Esophagus squamous epithelium (tissue), 5 donors: Measurements from ENCODE around the gene KLK12. TPM values are rescaled to one million over a fixed set of nuclear protein-coding genes. Genes with fewer than 3 reads are reported as not detected.

Experiments
- DNase-seq: peaks from one replicate; lab custom pipeline; 2025; lab: John Stamatoyannopoulos, UW
- H3K27ac ChIP-seq, 4 donors: fragments of 200-600 bp; sonication (generic); one replicate each; pipeline ENCODE4 v1.5.1; 2016 to 2019; ENCODE audit warnings: mild to moderate bottlenecking in 1 of 4
- H3K27me3 ChIP-seq, 4 donors: fragments of 200-600 bp; sonication (generic); 1 replicate in 3 of 4; 2 replicates in 1 of 4; pipeline versions ENCODE4 v1.5.1 to v1.6.0; 2017 to 2021; ENCODE audit warnings: antibody characterized with exemption in 1 of 4
- H3K36me3 ChIP-seq, 3 donors: fragments of 200-600 bp; sonication (generic); one replicate each; pipeline ENCODE4 v1.5.1; 2016 to 2019
- H3K4me1 ChIP-seq, 3 donors: fragments of 200-600 bp; sonication (generic); one replicate each; pipeline ENCODE4 v1.5.1; 2017 to 2019
- H3K4me3 ChIP-seq, 4 donors: fragments of 200-600 bp; sonication (generic); 1 replicate in 3 of 4; 2 replicates in 1 of 4; pipeline ENCODE4 v1.5.1; 2016 to 2019; ENCODE audit warnings: mild to moderate bottlenecking in 2 of 4, moderate library complexity in 1 of 4
- H3K9me3 ChIP-seq, 3 donors: fragments of 200-600 bp; sonication (generic); one replicate each; pipeline ENCODE4 v1.5.1; 2016 to 2019
- POLR2A ChIP-seq, 4 donors: fragments of 450-650 bp; IDR thresholded peaks; one replicate each; pipeline ENCODE4 v1.6.1; 2017; ENCODE audit warnings: antibody characterized with exemption in 4 of 4, mild to moderate bottlenecking in 4 of 4, moderate library complexity in 3 of 4
- WGBS, 2 donors: methylation state at CpG; one replicate each; pipeline ENCODE4 v1.1.5; 2018; 5-methylcytosine and 5-hydroxymethylcytosine counted together
- intact Hi-C: fragments of 100-400 bp; cut with DNase I; formaldehyde crosslinking; loops from one replicate; pipeline ENCODE4 v1.15.0; 2022
- total RNA-seq, 4 donors: library from RNA; depleted of rRNA; stranded (reverse); fragments of >200 nt; gene quantifications; one replicate each; pipeline ENCODE4 v1.1.0, GENCODE V29; 2016
- TF ChIP-seq, protein P1 (sequence below), 6 experiments: fragments of 450-650 bp in 4 of 6; fragments of 200-600 bp in 2 of 6; sonication (generic) in 2 of 6; IDR thresholded peaks; one replicate each; pipeline ENCODE4 v1.5.1; 2016 to 2019; ENCODE audit warnings: antibody characterized with exemption in 6 of 6, mild to moderate bottlenecking in 4 of 6, moderate library complexity in 4 of 6
- donor health status: DM: yes; HTN: yes; CAD: no.

Gene KLK12
- total RNA-seq, 4 donors from 2014 or later, result 16.2 to 231 (median 115) TPM

DNA sequence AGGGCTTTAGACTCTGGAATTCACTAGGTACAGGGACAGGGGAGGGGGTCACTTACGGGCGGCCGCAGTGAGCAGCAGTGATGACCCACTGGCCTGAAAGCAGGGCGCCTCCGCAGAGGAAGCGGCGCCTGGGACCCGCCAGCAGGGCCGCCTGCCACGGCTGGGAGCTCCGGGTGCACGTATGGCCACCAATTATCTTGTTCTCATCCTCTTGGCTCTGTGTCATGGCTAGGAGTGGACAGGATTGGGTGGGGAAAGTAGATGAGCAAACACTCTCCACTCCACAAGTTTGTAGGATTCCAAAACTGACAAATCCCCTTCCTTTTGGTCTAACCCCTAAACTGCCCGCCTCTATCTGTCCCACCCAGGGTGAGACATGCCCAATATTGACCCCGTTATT is 46.7 kb upstream of the KLK12 start:
- H3K4me3 ChIP-seq, result no peak overlapping the region
- DNase-seq, result no peak
- H3K9me3 ChIP-seq, result no peaks in the 10 kb centered on the region
- no peaks in the 10 kb centered on the region for H3K36me3 ChIP-seq
- intact Hi-C loops, result no loop called here
- WGBS, 2 donors, result 85 to 92% methylated on average over 2 to 9 of the region's 14 CpGs
- TF ChIP-seq, protein P1, sequence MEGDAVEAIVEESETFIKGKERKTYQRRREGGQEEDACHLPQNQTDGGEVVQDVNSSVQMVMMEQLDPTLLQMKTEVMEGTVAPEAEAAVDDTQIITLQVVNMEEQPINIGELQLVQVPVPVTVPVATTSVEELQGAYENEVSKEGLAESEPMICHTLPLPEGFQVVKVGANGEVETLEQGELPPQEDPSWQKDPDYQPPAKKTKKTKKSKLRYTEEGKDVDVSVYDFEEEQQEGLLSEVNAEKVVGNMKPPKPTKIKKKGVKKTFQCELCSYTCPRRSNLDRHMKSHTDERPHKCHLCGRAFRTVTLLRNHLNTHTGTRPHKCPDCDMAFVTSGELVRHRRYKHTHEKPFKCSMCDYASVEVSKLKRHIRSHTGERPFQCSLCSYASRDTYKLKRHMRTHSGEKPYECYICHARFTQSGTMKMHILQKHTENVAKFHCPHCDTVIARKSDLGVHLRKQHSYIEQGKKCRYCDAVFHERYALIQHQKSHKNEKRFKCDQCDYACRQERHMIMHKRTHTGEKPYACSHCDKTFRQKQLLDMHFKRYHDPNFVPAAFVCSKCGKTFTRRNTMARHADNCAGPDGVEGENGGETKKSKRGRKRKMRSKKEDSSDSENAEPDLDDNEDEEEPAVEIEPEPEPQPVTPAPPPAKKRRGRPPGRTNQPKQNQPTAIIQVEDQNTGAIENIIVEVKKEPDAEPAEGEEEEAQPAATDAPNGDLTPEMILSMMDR (IDR thresholded peaks at IDR 0.05), result no peak
- no peak for TF ChIP-seq POLR2A (IDR thresholded peaks at IDR 0.05)
- H3K27ac ChIP-seq, result no peak overlapping the region
- peaks cover 0 to 18% (median 0%) of the 10 kb centered on the region in 4 donors for H3K27me3 ChIP-seq
- peaks cover 0 to 11% (median 0%) of the 10 kb centered on the region in 3 donors for H3K4me1 ChIP-seq

DNA sequence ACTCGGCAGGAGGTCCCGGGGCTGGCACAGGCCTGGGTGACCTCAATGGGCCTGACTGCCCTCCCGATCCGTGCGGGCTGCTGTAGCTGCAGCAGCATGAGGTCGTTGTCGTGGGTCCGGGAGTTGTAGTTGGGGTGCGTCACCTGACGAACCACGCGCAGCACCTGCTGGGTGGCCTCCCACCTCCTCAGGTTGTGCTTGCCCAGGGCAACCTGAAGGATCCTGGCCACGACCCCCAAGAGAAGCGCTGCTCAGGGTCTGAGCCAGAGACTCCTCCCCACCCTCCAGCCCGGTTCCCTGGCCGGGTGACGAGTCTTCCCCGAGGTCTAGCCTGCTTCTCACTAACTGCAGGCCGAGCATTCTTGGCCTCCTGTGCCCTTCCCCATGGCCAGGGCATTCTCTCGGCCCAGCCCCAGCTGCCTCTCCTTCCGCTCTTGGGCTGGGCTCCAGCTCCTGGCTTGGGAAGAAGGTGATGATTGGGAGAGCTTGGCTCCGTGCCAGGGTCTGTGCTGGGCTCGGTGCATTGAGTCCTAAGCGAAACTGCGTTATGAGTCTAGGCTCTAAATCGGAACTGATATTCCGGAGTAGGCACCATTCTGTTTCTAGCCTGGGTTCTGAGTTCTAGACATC is 44.8 kb upstream of the KLK12 start:
- WGBS, 2 donors, result 59 to 64% methylated on average over 6 to 11 of the region's 27 CpGs
- TF ChIP-seq, protein P1 (IDR thresholded peaks at IDR 0.05), result no peak
- TF ChIP-seq POLR2A (IDR thresholded peaks at IDR 0.05), result no peak
- Histone ChIP-seq H3K27me3 (peaks cover 0 to 18% (median 0%) of the 10 kb centered on the region in 4 donors), H3K36me3 (no peaks in the 10 kb centered on the region), H3K4me1 (peaks cover 0 to 22% (median 0%) of the 10 kb centered on the region in 3 donors), H3K27ac (no peak overlapping the region), H3K4me3 (no peak overlapping the region), H3K9me3 (no peaks in the 10 kb centered on the region)
- DNase-seq, result no peak
- intact Hi-C loops, result no loop called here

DNA sequence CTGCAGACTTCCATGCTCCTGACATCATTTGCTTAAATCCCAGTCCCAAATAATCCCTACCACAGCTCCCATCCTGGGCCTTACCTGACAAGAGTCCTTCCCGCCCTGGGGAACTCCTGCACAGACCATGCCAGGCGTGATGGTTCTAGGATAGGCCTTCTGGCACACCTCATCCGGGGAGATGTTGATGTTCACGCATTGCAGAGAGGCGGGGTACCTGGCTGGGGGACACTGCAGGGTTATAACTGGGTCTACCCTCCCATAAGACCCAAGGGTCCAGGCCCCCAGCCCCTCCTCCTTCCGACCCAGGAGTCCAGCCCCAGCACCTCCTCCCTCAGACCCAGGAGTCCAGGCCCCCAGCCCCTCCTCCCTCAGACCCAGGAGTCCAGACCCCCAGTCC is 43.9 kb upstream of the KLK12 start:
- peaks cover 0 to 8% (median 0%) of the 10 kb centered on the region in 3 donors for H3K9me3 ChIP-seq
- no peak for DNase-seq
- H3K36me3 ChIP-seq, result no peaks in the 10 kb centered on the region
- intact Hi-C loops, result no loop called here
- TF ChIP-seq, protein P1 (IDR thresholded peaks at IDR 0.05), result no peak
- TF ChIP-seq POLR2A (IDR thresholded peaks at IDR 0.05), result no peak
- 84 to 90% methylated on average over 3 to 4 of the region's 6 CpGs for WGBS, 2 donors
- peaks cover 0 to 22% (median 0%) of the 10 kb centered on the region in 3 donors for H3K4me1 ChIP-seq
- no peak overlapping the region for H3K4me3 ChIP-seq
- H3K27ac ChIP-seq, result no peak overlapping the region
- H3K27me3 ChIP-seq, result peaks cover 0 to 18% (median 0%) of the 10 kb centered on the region in 4 donors

DNA sequence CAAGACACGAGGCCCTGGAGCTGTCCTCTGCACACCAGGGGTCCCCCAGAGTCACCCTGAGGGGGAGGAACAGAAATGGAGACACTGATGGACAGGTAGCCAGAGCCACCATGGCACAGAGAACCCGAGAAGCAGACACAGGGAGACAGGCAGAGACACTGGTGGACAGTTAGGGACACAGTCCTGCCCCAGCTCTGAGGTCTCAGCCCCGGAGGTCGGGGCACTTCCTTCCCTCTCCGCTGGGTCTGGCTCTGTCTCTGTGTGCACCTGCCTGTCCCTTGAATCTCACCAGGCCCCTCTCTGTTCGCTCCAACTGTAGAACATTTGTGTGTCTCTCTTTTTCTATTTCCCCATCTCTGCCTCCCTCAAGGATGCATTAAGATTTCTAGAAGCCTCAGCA is 43.3 kb upstream of the KLK12 start:
- WGBS, 2 donors, result 46 to 92% methylated on average over 5 of the region's 6 CpGs
- H3K4me1 ChIP-seq, result peaks cover 0 to 22% (median 0%) of the 10 kb centered on the region in 3 donors
- H3K36me3 ChIP-seq, result no peaks in the 10 kb centered on the region
- TF ChIP-seq POLR2A (IDR thresholded peaks at IDR 0.05), result no peak
- TF ChIP-seq, protein P1 (IDR thresholded peaks at IDR 0.05), result no peak
- peaks cover 0 to 8% (median 0%) of the 10 kb centered on the region in 3 donors for H3K9me3 ChIP-seq
- H3K27ac ChIP-seq, result no peak overlapping the region
- peaks cover 0 to 18% (median 0%) of the 10 kb centered on the region in 4 donors for H3K27me3 ChIP-seq
- no peak overlapping the region for H3K4me3 ChIP-seq
- DNase-seq, result no peak
- intact Hi-C loops, result no loop called here

DNA sequence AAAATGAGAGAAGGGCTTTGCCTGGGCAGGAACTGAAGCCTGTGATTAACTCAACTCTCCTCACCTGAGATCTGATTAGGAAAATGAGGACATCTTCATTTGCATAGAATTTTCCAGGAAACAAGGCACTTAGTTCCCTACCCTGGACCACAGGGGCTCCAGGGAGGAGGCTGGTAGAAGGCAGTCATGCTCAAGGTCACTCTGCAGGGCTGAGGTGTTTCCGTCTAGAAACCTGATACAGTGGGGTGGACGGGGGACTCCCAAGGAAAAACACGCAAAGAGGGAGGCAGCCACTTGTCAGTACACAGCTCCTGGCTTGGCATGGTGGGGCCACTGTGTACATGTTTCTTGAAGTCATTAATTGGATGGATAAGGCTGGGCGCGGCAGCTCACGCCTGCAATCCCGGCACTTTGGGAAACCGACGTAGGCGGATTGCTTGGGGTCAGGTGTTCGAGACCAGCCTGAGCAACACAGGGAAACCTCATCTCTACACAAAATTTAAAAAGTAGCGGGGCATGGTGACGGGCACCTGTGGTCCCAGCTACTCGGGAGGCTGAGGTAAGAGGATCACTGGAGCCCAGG is 41.9 kb upstream of the KLK12 start:
- intact Hi-C loops, result no loop called here
- Histone ChIP-seq H3K27me3 (peaks cover 0 to 4% (median 0%) of the 10 kb centered on the region in 4 donors), H3K9me3 (peaks cover 0 to 8% (median 0%) of the 10 kb centered on the region in 3 donors), H3K4me1 (peaks cover 0 to 26% (median 0%) of the 10 kb centered on the region in 3 donors), H3K4me3 (no peak overlapping the region), H3K27ac (peak overlapping the region in 3 of 4 donors; percentile 38 to 69 (median 58)), H3K36me3 (no peaks in the 10 kb centered on the region)
- no peak for DNase-seq
- TF ChIP-seq, protein P1 (IDR thresholded peaks at IDR 0.05), result no peak
- TF ChIP-seq POLR2A (IDR thresholded peaks at IDR 0.05), result no peak
- WGBS, 2 donors, result 51 to 58% methylated on average over 11 to 13 of the region's 14 CpGs
